NCI-H1105 treated with DMSO at 0.1 percent for 48 hours (cell line): Measurements from ENCODE around the gene TIGD6.
"Not testable (repeated sequence)": the region's sequence is repeated elsewhere in the genome, so short reads cannot be mapped to it uniquely, and the experiment has no call there.

ENCODE experiments used
- DNase-seq: peaks from one replicate; lab custom pipeline; 2025; lab: John Stamatoyannopoulos, UW

The TIGD6 gene

GRCh38 chr5:150000256-150000989 is at the start of gene TIGD6, which contains the start of gene HMGXB3:
TSS of gene TIGD6 (minus strand) at chr5:150000654. CDS start at chr5:149996348, 4,306 bp downstream.
TSS of gene HMGXB3 (plus strand) at chr5:150000739. CDS start at chr5:150004853, 4,114 bp downstream.
- DNase-seq, result peak; percentile 75

GRCh38 chr5:150046031-150046430 is 45.6 kb upstream of the TIGD6 start:
- DNase-seq, result no peak

GRCh38 chr5:150045549-150045948 is 45.1 kb upstream of the TIGD6 start:
- DNase-seq, result no peak

DNA sequence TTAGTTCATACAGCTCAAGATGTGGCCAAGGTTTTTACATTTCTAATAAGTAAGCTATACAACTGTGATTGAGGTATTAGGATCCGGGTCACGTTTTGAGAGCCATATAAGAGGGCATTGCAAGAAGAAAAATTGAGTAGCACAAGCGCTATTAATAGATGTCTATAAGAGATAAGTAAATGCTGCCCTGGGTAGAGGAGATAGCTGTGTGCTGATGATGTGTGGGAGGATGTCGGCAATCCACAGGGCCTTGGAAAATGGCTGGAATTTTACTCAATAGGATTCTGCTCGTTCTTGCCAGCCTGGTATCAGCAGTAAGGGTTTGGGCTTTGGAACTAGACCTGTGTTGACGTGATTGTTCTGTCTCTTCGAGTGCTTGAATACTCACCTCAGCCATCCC is 44.3 kb upstream of the TIGD6 start:
- no peak for DNase-seq

GRCh38 chr5:150044329-150044681 is 43.9 kb upstream of the TIGD6 start:
- DNase-seq, result no peak

DNA sequence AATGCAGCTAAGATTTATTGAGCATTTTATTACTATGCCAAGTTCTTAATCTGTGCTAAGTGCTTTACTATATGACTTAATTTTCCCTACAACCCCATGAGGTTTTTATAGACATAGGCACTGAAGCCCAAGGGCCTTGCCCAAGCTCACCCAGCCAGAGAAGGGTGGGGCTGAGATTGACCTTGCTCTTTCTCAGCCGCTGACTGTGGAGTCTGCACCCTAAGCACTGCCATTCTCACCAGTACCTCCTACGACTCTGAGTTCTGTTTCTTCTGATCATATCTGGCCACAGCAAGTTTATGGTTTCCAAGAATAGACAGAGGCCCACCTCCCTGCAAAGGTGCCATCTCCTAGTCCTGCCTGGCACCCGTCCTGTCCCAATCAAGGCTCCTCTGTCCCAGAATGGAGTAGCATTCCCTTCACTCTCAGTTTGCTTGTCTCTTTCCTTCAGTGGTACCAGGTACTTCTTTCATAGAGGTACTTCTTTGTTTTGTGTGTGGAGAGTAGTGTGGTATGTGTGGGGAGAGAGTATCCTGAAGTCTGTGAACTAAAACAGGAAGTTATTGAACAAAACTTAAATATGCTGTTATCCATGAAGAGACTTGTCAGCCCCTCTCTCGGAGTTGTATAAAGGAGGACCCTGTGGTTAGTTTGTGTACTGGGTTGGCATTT is 43.3 kb upstream of the TIGD6 start:
- DNase-seq, result no peak

- DNase-seq, result no peak
Observed at GRCh38 chr5:150042459-150042858, 42.0 kb upstream of the TIGD6 start.

DNA sequence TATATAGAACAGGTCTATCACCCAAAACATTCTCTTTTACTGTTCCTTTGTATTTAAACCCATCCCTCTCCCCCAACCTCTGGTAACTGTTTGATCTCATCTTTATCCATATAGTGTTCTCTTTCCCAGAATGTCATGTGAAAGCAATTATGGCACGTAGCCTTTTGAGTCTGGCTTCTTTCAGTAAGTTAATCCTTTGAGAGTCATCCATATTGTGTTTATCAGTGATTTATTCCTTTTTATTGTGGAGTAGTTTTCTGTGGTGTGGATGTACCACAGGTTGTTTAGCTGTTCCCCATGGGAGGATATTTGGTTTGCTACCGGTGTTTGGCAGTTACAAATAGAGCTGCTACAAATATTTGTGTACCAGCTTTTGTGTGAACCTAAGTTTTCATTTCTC is 38.1 kb upstream of the TIGD6 start:
- no peak for DNase-seq

DNA sequence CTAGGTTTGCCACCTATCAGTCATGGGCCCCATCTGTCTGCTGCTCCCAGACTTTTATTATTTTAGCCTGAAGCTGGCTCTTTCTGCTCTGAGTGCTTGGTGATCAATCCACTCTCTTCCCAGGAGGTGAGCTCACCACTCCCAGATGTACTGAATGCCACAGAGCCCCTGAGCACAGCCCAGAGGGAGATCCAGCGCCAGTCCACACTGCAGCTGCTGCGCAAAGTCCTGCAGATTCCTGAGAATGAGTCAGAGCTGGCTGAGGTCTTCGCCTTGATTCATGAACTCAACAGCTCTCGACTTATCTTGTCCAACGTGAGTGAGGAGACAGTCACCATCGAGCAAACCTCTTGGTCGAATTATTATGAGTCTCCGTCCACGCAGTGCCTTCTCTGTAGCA is 36.1 kb upstream of the TIGD6 start:
- no peak for DNase-seq

DNA sequence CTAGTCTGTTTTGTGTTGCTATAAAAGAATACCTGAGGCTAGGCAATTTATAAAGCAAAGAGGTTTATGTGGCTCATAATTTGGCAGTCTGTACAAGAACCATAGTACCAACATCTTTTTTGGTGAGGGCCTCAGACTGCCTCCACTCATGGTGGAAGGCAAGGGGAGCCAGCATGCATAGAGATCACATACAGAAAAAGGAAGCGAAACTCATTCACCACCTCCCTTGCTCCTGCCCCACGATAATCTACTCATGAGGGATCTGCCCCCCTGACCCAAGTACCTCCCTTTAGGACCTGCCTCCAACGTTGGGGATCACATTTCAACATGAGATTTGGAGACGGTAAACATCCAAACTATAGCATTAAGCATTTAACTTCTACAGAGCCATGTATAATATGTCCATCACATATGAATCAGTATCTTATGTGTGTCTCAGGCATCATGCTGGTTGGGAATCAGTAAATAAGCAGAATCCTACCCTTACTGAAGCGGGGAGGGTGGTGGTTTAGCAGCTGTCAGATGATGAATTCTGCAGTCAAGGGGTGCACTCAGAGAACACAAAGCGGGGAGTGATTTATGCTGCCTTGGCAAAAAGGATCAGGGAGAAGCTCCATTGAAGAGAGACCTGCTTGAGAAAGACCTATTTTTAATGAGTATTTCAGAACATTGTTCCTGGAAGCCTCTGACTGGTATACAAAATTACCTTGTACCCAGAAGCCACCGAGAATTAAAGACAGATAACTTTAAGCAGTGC is 34.9 kb upstream of the TIGD6 start:
- no peak for DNase-seq

- no peak for DNase-seq
Observed at GRCh38 chr5:150034662-150035061, 34.2 kb upstream of the TIGD6 start.

DNA sequence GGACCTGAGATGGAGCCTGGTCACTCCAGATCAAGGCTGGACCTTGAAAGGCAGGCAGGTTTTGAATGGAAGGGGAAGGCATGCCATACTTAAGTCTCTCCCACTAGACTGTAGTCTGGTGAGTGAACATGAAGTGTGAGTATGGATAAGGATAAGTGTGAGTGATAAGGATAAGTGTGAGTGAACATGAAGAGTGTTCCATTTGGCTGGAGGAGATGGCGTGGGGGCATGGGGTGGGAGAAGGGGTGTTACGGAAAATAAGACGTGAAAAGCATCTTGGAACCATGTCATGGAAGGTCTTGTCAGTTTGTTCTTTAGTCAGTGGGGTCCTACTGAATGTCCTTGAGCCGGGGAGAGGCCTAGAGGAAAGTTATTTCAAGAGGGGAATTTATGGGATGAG is 32.9 kb upstream of the TIGD6 start:
- DNase-seq, result no peak

- DNase-seq, result not testable (repeated sequence)
Observed at GRCh38 chr5:150028047-150028446, 27.6 kb upstream of the TIGD6 start.

DNA sequence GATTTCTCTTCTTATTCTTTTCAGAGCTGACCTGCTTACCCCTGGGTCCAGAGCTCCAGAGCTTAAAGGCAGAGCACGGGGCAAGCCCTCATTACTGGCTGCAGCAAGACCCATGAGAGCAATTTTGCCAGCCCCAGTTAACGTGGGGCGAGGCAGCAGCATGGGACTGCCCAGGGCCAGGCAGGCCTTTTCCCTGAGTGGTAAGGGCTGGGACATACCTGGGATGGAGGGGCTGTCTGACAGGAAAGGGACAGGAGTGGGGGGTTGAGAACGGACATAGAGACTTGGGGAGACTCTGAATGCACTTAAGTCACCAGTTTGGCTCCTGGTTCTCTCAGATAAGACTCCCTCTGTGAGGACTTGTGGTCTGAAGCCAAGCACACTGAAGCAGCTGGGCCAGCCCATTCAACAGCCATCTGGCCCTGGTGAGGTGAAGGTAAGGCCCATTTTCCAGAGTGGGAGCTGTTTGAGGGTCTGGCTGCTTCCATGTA is 26.3 kb upstream of the TIGD6 start:
- DNase-seq, result no peak

DNA sequence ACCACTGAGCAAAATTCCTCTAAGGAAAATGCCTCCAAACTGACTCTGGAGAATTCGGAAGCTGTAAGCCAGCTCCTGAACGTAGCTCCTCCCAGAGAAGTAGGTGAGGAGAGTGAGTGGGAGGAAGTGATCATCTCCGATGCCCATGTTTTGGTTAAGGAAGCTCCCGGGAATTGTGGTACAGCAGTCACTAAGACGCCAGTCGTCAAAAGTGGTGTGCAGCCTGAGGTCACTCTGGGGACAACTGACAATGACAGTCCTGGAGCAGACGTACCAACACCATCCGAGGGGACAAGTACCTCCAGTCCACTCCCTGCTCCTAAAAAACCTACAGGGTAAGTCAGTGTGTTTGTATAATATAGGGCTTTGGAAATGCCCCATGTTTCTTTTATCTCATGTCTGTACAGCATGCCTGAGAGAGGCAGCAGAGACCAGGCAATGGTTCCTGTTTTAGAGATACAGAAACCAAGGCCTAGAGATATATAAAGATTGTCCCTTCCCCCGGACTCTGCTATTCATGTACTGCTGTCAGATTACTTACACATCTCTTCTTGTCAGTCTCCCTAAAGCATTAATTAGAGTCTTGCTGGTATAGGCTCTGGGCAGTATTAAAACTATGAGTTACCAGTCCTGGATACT is 24.0 kb upstream of the TIGD6 start:
- DNase-seq, result no peak

- DNase-seq, result no peak
Observed at GRCh38 chr5:150023136-150023535, 22.7 kb upstream of the TIGD6 start.

DNA sequence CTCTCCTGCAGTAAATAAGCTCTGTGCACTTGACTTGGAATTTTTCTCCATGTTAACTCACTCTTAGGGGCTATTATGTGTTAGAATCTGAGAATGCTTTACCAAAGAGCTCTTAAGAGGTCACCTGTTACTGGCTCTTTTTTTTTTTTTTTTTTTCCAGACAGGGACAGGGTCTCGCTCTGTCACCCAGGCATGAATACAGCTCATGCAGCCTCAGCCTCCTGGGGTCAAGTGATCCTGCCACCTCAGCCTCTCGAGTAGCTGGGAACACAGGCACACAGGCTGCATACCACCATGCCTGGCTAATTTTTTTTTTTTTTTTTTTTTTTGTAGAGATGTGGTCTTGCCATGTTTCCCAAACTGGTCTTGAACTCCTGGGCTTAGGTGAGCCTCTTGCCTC is 22.2 kb upstream of the TIGD6 start:
- no peak for DNase-seq

DNA sequence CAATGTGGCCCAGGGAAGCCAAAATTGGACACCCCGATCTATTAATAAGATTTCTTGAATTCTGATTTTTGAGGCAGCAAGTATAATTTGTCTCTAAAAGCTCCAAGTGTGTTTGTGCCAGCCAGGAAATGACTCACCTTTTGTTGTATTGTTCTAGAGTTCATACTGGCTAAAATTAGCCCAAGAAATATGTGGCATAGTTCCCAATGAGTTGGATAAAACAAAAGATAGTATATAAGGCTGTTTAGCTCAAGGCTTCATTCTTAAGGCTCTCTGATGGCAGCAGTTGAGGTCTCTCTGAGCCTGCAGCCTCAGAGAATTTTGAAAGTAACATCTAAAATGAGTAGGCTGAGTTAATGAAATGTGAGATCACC is 21.7 kb upstream of the TIGD6 start:
- no peak for DNase-seq

DNA sequence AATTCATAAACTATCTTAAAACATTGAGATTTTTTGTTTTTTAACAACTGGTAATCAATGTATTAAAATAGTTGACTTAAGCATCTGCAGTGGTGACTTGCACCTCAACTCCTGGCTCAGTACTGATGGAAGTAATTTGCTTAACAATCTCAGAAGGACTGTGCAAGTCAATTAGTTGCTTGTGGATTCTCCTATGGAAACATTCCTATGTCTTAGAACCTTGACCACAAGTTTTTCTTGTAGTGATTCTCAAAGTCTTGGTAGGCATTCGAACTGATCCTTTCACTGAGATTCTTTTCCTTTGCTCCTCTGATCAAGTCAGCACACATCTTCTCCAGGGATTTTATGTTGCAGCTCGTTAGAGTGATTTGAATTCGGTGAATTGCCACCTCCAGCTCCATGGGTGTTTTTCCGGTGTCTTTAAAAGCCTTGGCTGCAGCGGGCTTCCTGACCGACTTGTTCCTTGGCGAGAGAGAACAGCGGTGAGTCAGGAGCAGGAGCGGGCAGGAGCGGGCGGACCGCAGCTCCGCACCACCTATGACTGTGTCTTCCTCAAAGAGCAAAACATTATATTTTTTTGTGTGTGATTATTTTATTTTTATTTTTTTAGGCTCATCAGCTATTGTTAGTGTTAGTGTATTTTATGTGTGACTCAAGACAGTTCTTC is 21.2 kb upstream of the TIGD6 start:
- no peak for DNase-seq

- no peak for DNase-seq
Observed at GRCh38 chr5:150020249-150020648, 19.8 kb upstream of the TIGD6 start.

DNA sequence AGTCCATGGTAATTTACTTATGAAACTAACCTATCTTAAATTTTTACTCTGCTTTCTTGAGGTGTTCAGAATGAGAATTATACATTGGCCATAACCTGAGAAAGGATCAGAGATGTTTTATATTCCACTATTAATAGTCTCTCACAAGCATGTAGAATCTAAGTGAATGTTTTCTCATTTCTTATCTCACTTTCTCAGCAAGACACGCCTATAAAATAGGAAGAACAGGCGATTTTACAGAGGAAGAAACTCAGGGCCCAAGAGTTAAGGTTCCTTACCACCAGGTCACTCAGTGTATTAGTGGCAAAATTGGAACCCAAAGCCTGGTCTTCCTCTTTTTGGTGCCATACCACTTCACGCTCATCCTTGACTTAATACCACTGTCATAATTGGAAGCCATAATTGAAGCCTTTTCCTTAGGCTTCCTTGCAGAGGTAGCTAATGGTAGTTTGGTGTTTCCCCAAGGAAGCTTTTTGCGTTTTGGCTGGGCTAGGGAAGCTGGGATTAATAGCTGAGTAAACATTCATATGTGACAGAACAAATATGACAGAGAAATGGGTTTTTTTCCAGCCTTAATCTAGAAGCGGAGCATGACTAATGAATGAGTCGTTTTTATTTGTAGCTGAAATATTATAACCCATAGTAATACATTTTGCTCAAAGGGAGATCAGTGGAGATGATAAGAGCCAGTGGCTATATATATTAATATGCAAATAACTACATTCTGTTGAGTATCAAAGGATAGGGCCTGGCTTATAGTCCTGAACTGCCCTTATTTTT is 17.0 kb upstream of the TIGD6 start:
- no peak for DNase-seq
